ENCODE results near the gene ST14. TPM values are rescaled to one million over a fixed set of nuclear protein-coding genes. Genes with fewer than 3 reads are reported as not detected.

ST14 gene
- total RNA-seq = 85.2 and 88.1 TPM in 2 replicates

DNA sequence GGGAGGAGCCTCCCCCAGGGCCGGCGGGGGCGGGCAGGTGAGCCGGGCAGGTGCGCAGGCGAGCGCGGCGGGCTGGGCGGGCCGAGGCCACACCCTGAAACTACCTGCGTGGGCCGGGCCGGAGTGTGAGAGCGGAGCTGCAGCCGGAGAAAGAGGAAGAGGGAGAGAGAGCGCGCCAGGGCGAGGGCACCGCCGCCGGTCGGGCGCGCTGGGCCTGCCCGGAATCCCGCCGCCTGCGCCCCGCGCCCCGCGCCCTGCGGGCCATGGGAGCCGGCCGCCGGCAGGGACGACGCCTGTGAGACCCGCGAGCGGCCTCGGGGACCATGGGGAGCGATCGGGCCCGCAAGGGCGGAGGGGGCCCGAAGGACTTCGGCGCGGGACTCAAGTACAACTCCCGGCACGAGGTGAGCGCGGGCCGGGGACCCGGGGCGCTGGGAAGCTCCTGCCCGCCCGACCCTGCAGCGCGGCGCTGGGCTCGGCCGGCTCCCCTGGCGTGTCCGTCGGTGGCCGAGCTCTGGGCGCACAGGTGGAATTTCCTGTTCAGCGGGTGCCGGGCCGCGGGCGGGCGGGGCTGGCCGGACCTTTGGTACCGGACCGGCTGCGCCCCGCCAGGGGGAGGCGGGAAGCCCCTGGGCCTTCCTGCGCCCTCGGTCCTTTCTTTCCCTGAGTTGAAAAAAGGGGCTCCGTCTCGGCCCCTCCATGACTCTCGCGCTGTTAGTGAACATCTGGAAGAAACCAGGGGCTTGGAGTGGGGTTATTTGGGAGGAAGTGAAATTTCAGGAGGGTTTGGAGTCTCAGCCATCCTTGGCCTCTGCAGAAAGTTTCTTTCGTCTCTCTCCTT, at the start of gene ST14:
ST14 (plus strand) TSS at position 126 of the 841 bp plus-strand sequence; CDS start at position 324, 198 bp downstream.

Other genes with a start within 250 kb of the ST14 start
- 4.0 and 5.3 TPM in 2 replicates for gene PRDM10, start 156.9 kb upstream of the ST14 start, total RNA-seq
- gene APLP2, start 89.9 kb upstream of the ST14 start, total RNA-seq = 399 and 607 TPM in 2 replicates
- 13.0 and 16.8 TPM in 2 replicates for gene ZBTB44, start 155.1 kb downstream of the ST14 start, total RNA-seq